CD4-positive, alpha-beta memory T cell (primary cell): ENCODE data around the gene DYNC1I1. TPM values are rescaled to one million over a fixed set of nuclear protein-coding genes. Genes with fewer than 3 reads are reported as not detected.

Experiments
- CTCF ChIA-PET: fragments of 350-600 bp; sonication (Branson Sonifier 250); formaldehyde crosslinking; loops from one replicate; lab custom pipeline; 2021; ENCODE audit warnings: inconsistent platforms; ENCODE audit not compliant: partially characterized antibody; lab: Charles Lee
- POLR2A ChIA-PET: fragments of 350-600 bp; sonication (Branson Sonifier 250); formaldehyde crosslinking; loops from one replicate; lab custom pipeline; 2021; ENCODE audit not compliant: partially characterized antibody; lab: Charles Lee
- DNase-seq, 5 donors: peaks; one replicate each; pipeline versions ENCODE4 v3.0.0 to v3.0.0-alpha.2; 2020 to 2022; ENCODE audit warnings: mixed read lengths in 1 of 5
- H3K27ac ChIP-seq: one replicate; pipeline ENCODE4 v1.7.0; 2013; ENCODE audit warnings: low read depth, low read length
- H3K27me3 ChIP-seq: 2 replicates; pipeline ENCODE4 v1.7.0; 2013; ENCODE audit warnings: mild to moderate bottlenecking, low read length, moderate library complexity; ENCODE audit not compliant: insufficient read depth
- H3K36me3 ChIP-seq: 2 replicates; pipeline ENCODE4 v1.7.0; 2013; ENCODE audit warnings: mild to moderate bottlenecking, low read length, moderate library complexity; ENCODE audit not compliant: insufficient read depth
- H3K4me1 ChIP-seq: 2 replicates; pipeline ENCODE4 v1.7.0; 2013; ENCODE audit warnings: mild to moderate bottlenecking, low read length, moderate library complexity; ENCODE audit not compliant: insufficient read depth
- H3K4me3 ChIP-seq, 2 donors: one replicate each; pipeline ENCODE4 v1.7.0; 2013; ENCODE audit warnings: low read length in 2 of 2, mild to moderate bottlenecking in 1 of 2
- H3K9me3 ChIP-seq, 2 donors: one replicate each; pipeline ENCODE4 v1.7.0; 2013; ENCODE audit warnings: low read length in 2 of 2, control low read depth in 1 of 2; ENCODE audit not compliant: control insufficient read depth in 1 of 2
- H3K27ac Mint-ChIP-seq, 7 donors: one replicate each; pipeline ENCODE4 v1.8.0; 2020 to 2021; ENCODE audit warnings: mixed read lengths in 7 of 7, mild to moderate bottlenecking in 6 of 7, inconsistent platforms in 3 of 7, moderate library complexity in 3 of 7
- H3K27me3 Mint-ChIP-seq, 2 donors: one replicate each; pipeline ENCODE4 v1.8.0; 2020 to 2021; ENCODE audit warnings: mixed read lengths in 2 of 2
- H3K36me3 Mint-ChIP-seq, 2 donors: one replicate each; pipeline ENCODE4 v1.8.0; 2020 to 2021; ENCODE audit warnings: mixed read lengths in 2 of 2, inconsistent platforms in 1 of 2, mild to moderate bottlenecking in 1 of 2
- H3K4me1 Mint-ChIP-seq, 4 donors: one replicate each; pipeline ENCODE4 v1.8.0; 2020 to 2021; ENCODE audit warnings: mixed read lengths in 4 of 4, mild to moderate bottlenecking in 1 of 4
- H3K4me3 Mint-ChIP-seq, 8 donors: one replicate each; pipeline ENCODE4 v1.8.0; 2020 to 2021; ENCODE audit warnings: mixed read lengths in 8 of 8, mild to moderate bottlenecking in 7 of 8, moderate library complexity in 6 of 8, inconsistent platforms in 3 of 8
- H3K9me3 Mint-ChIP-seq, 8 donors: one replicate each; pipeline ENCODE4 v1.8.0; 2020 to 2021; ENCODE audit warnings: mixed read lengths in 8 of 8, mild to moderate bottlenecking in 5 of 8, inconsistent platforms in 3 of 8, moderate library complexity in 1 of 8
- intact Hi-C: fragments of 100-400 bp; cut with micrococcal nuclease; formaldehyde crosslinking; loops from one replicate; pipeline ENCODE4 v1.15.1; 2023
- polyA plus RNA-seq, 2 donors: library from polyadenylated mRNA; unstranded; fragments of 300-500 nt; fragmentation: Illumina TruSeq; gene quantifications; one replicate each; pipeline ENCODE4 v1.2.3, GENCODE V29; 2021
- total RNA-seq, 2 experiments: library from RNA; stranded (reverse); gene quantifications; one replicate each; pipeline ENCODE4 v1.2.3, GENCODE V29; 2021

DYNC1I1 gene
- total and polyA plus RNA-seq, 4 experiments from 2014 or later: 0.33 TPM; not detected in 3

DNA sequence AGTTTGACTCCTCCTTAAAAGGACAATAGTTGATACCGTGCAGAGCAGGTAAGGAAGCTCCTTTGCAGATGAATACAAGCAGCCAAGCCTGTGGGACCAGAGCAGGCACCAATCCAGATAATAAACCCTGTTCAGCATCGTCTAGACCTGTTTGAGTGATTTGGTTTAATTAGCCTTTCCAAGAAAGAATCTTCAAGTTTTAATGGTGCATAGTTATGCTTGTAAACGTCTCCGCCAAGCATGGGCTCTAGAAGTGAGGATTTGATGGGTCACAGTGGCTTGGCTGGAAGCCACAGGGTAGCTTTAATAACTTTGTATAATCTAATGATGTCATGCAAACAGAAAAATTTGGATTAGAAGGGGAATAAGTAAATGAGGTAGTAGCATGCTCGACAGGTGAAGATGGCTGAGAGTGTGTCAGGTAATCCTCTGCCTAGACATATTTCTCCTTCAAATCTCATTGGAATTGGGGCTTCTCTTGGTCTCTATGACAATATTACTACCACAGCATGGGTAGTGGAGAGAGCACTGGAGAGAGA is 188.4 kb downstream of the DYNC1I1 start:
- POLR2A ChIA-PET: no interaction called here
- H3K4me3 Mint-ChIP-seq: no peak overlapping the region
- no peaks in the 10 kb centered on the region for H3K36me3 Mint-ChIP-seq
- DNase-seq: no peak
- H3K27me3 Mint-ChIP-seq: peaks cover 3 to 9% of the 10 kb centered on the region in 2 donors
- H3K27ac ChIP-seq: no peak overlapping the region
- intact Hi-C loops: no loop called here
- no peaks in the 10 kb centered on the region for H3K36me3 ChIP-seq
- H3K27ac Mint-ChIP-seq: no peak overlapping the region
- H3K4me3 ChIP-seq: no peak overlapping the region
- H3K9me3 ChIP-seq: no peaks in the 10 kb centered on the region
- CTCF ChIA-PET: no interaction called here
- H3K27me3 ChIP-seq: no peaks in the 10 kb centered on the region
- no peaks in the 10 kb centered on the region for H3K4me1 ChIP-seq
- no peaks in the 10 kb centered on the region for H3K4me1 Mint-ChIP-seq
- peaks cover 0 to 4% (median 0%) of the 10 kb centered on the region in 8 donors for H3K9me3 Mint-ChIP-seq

DNA sequence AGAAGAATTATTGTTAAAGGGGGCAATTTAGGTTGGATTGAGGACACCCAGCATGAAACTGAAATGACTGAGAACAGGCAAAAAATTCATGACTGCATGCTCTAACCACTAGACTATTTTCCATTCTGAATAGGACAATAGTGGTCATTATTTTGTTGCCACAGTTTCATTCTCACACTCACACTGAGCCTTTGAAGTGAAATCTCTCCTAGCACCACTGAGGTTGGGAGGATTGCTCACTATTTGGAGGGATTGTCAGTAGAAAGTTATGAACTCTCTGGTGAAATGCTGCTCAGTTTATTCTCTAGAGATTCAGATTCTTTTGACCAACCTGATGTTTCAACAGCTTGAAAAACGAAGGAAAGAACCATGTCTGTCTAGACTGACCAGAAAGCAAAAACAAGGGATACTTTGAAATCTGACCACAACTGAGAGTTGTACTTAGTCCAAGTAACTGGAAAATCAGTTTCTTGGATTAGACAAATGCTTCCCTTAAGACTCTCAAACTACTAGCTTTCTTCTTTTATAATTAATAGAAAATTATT is 191.2 kb downstream of the DYNC1I1 start:
- H3K9me3 Mint-ChIP-seq: peaks cover 0 to 3% (median 0%) of the 10 kb centered on the region in 8 donors
- CTCF ChIA-PET: no interaction called here
- H3K27ac ChIP-seq: no peak overlapping the region

DNA sequence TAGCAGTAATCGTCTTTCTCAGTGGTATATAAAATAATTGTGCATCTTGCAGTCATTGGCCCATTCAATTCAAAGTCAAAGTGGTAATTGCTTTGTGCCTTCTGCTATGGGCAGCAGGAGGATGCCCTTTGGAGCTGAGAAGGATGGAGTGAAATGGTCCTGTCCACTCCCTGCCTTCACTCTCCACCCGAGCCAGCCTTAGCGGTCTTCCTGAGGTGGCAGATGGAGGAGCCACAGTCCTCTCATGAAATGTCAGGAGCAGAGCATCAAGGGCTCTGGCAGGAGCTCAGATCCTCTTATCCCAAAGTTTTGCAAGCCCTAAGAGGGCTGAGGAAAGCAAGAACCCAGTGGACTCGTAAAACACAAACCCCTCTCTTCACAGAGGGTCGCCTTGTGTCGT is 199.4 kb downstream of the DYNC1I1 start:
- Histone ChIP-seq H3K27me3 (no peaks in the 10 kb centered on the region), H3K9me3 (no peaks in the 10 kb centered on the region), H3K4me3 (no peak overlapping the region), H3K27ac (no peak overlapping the region), H3K36me3 (no peaks in the 10 kb centered on the region), H3K4me1 (no peaks in the 10 kb centered on the region)
- peaks cover 0 to 2% (median 0%) of the 10 kb centered on the region in 8 donors for H3K9me3 Mint-ChIP-seq
- H3K4me3 Mint-ChIP-seq: peak overlapping the region in 1 of 8 donors; percentile 28
- intact Hi-C loops: no loop called here
- peaks cover 0 to 5% of the 10 kb centered on the region in 2 donors for H3K27me3 Mint-ChIP-seq
- DNase-seq: no peak
- H3K4me1 Mint-ChIP-seq: no peaks in the 10 kb centered on the region
- CTCF ChIA-PET: no interaction called here
- POLR2A ChIA-PET: no interaction called here
- H3K36me3 Mint-ChIP-seq: no peaks in the 10 kb centered on the region
- no peak overlapping the region for H3K27ac Mint-ChIP-seq

More for the DNA sequence above, 191.2 kb downstream of the DYNC1I1 start:
- peaks cover 3 to 6% of the 10 kb centered on the region in 2 donors for H3K27me3 Mint-ChIP-seq
- H3K4me3 Mint-ChIP-seq: no peak overlapping the region
- no peak for DNase-seq
- no peak overlapping the region for H3K27ac Mint-ChIP-seq
- no peaks in the 10 kb centered on the region for H3K36me3 Mint-ChIP-seq
- Histone ChIP-seq H3K9me3 (no peaks in the 10 kb centered on the region), H3K4me3 (no peak overlapping the region), H3K36me3 (no peaks in the 10 kb centered on the region), H3K4me1 (no peaks in the 10 kb centered on the region), H3K27me3 (no peaks in the 10 kb centered on the region)
- intact Hi-C loops: no loop called here
- H3K4me1 Mint-ChIP-seq: no peaks in the 10 kb centered on the region
- POLR2A ChIA-PET: no interaction called here

DNA sequence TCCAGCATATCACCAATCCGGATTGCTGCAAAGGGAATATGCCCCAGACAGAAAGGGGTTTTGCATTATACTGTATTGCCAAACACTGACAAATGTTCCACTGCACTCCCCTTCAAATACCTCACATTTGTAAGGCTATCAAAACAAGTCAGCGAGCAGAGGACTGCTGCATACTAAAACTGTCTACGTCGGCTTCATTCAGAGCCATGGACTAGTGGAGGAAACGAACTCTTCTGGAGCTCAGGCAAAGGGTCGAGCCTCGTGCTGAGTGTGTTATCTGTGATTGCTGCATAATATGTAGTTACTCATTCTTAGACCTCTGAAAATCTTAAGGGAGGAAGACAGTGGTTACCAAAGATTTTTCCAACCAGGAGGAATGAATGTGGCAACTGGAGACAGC is 200.2 kb downstream of the DYNC1I1 start:
- ChIA-PET POLR2A (no interaction called here), CTCF (no interaction called here)
- H3K4me3 ChIP-seq: no peak overlapping the region
- no peaks in the 10 kb centered on the region for H3K4me1 Mint-ChIP-seq
- H3K36me3 Mint-ChIP-seq: no peaks in the 10 kb centered on the region
- H3K4me3 Mint-ChIP-seq: no peak overlapping the region
- H3K4me1 ChIP-seq: no peaks in the 10 kb centered on the region
- no peak overlapping the region for H3K27ac ChIP-seq
- no peak for DNase-seq
- H3K36me3 ChIP-seq: no peaks in the 10 kb centered on the region
- H3K9me3 ChIP-seq: no peaks in the 10 kb centered on the region
- intact Hi-C loops: no loop called here
- peaks cover 0 to 2% (median 0%) of the 10 kb centered on the region in 8 donors for H3K9me3 Mint-ChIP-seq
- peaks cover 0 to 5% of the 10 kb centered on the region in 2 donors for H3K27me3 Mint-ChIP-seq
- H3K27me3 ChIP-seq: no peaks in the 10 kb centered on the region
- no peak overlapping the region for H3K27ac Mint-ChIP-seq

DNA sequence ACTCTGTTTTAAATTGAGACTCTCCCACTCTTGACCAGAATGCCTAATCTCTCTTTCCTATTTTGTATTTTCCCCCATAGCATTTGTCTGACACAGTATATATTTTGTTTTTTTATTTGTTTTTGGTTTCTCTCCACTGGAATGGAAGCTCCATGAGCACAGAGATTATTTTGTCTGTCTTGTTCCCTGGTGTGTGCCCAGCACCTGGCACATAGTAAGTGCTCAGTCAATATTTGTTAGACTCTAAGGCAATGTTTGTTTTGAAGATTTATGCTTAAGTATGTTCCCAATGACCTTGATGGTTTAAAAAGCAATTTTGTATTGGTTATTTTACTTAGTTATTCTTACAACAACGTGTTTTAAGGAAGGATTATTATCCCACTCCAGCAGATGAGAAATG is 201.8 kb downstream of the DYNC1I1 start:
- CTCF ChIA-PET: no interaction called here
- intact Hi-C loops: no loop called here

DNA sequence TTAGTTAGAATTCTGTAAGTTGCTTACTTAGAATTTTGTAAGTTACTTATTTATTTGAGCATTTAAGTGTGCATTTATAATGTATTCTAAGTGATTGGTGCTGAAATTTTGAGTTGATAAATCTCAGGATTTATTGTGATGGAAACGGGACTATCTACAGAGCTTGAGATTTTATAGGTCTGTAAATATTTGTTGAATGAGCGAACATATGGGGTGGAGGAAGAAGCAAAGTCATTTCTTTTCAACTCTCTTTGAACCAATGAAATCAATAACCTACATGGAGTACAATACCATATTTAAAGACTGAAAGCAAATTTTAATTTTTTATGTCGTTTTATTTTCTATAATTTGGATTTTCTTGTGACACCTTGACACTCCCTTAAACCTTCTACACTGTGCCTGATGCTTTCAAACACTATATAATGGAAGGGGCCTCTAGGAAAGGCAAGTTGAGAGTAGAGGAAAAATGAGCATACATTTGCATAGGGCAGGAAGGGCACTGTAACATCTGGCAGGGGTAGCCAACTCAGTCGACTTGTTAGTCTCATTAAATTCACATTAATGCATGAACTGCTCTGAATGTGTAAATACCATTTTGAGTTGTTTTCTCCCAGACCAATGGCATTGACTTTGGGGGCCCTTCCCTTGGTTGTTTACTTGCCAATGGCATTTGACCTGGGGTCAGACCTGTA is 204.2 kb downstream of the DYNC1I1 start:
- ChIA-PET CTCF (no interaction called here), POLR2A (no interaction called here)
- intact Hi-C loops: no loop called here
- no peaks in the 10 kb centered on the region for H3K9me3 ChIP-seq
- H3K4me3 ChIP-seq: no peak overlapping the region
- Mint-ChIP-seq H3K27ac (no peak overlapping the region), H3K36me3 (no peaks in the 10 kb centered on the region), H3K9me3 (no peaks in the 10 kb centered on the region), H3K4me3 (no peak overlapping the region), H3K4me1 (no peaks in the 10 kb centered on the region), H3K27me3 (peaks cover 0 to 10% of the 10 kb centered on the region in 2 donors)
- H3K36me3 ChIP-seq: no peaks in the 10 kb centered on the region
- no peak overlapping the region for H3K27ac ChIP-seq
- no peaks in the 10 kb centered on the region for H3K4me1 ChIP-seq
- no peak for DNase-seq
- no peaks in the 10 kb centered on the region for H3K27me3 ChIP-seq

More for the DNA sequence above, 201.8 kb downstream of the DYNC1I1 start:
- Histone ChIP-seq H3K27ac (no peak overlapping the region), H3K36me3 (no peaks in the 10 kb centered on the region), H3K4me3 (no peak overlapping the region), H3K27me3 (no peaks in the 10 kb centered on the region), H3K4me1 (no peaks in the 10 kb centered on the region), H3K9me3 (no peaks in the 10 kb centered on the region)
- POLR2A ChIA-PET: no interaction called here
- no peaks in the 10 kb centered on the region for H3K4me1 Mint-ChIP-seq
- no peaks in the 10 kb centered on the region for H3K36me3 Mint-ChIP-seq
- no peak overlapping the region for H3K4me3 Mint-ChIP-seq
- peaks cover 0 to 2% (median 0%) of the 10 kb centered on the region in 8 donors for H3K9me3 Mint-ChIP-seq
- H3K27ac Mint-ChIP-seq: no peak overlapping the region
- no peak for DNase-seq
- H3K27me3 Mint-ChIP-seq: peaks cover 0 to 6% of the 10 kb centered on the region in 2 donors

DNA sequence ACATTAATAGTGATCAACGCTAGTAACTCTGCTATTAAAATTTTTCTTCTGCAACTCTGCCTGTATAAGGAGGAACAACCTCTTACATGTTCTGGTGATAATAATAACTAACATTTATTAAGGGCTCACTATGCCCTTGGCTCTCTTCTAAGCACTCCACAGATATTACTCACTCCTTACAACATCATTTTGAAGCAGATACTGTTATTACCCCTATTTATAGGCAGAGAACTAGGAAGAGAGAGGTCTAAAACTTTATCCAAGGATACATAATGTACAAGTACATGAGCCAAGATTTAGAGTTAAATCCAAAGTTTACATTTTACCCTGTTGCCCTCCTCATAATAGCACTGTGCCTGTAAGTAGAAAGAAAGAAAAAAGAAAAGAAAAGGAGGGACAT is 205.6 kb downstream of the DYNC1I1 start:
- ChIA-PET CTCF (no interaction called here), POLR2A (no interaction called here)
- no peak overlapping the region for H3K27ac Mint-ChIP-seq
- no peak overlapping the region for H3K4me3 Mint-ChIP-seq
- H3K9me3 ChIP-seq: no peaks in the 10 kb centered on the region
- no peak overlapping the region for H3K4me3 ChIP-seq
- no peaks in the 10 kb centered on the region for H3K36me3 ChIP-seq
- H3K4me1 ChIP-seq: no peaks in the 10 kb centered on the region
- intact Hi-C loops: no loop called here
- no peaks in the 10 kb centered on the region for H3K36me3 Mint-ChIP-seq
- no peaks in the 10 kb centered on the region for H3K4me1 Mint-ChIP-seq
- H3K27ac ChIP-seq: no peak overlapping the region
- H3K9me3 Mint-ChIP-seq: no peaks in the 10 kb centered on the region
- H3K27me3 Mint-ChIP-seq: peaks cover 0 to 11% of the 10 kb centered on the region in 2 donors
- DNase-seq: no peak
- no peaks in the 10 kb centered on the region for H3K27me3 ChIP-seq
